Upper lobe of left lung (tissue), 4 donors: ENCODE measurements around the gene ACTR1A.

Experiments
- EP300 ChIP-seq, 4 donors: sonication (generic); formaldehyde crosslinking; IDR thresholded peaks; one replicate each; pipeline ENCODE4 v1.5.1; 2017; ENCODE audit warnings: antibody characterized with exemption in 4 of 4, control low read depth in 2 of 4
- POLR2A ChIP-seq, 4 donors: fragments of 450-650 bp; IDR thresholded peaks; one replicate each; pipeline ENCODE4 v1.5.1; 2016 to 2017; ENCODE audit warnings: antibody characterized with exemption in 4 of 4, mild to moderate bottlenecking in 2 of 4
- TF ChIP-seq, protein P1 (sequence below), 6 experiments: fragments of 450-650 bp in 4 of 6; fragments of 200-600 bp in 2 of 6; sonication (generic) in 2 of 6; IDR thresholded peaks; one replicate each; pipeline ENCODE4 v1.5.1; 2016 to 2019; ENCODE audit warnings: antibody characterized with exemption in 6 of 6

- TF ChIP-seq EP300 (IDR thresholded peaks at IDR 0.05) (no peak), POLR2A (IDR thresholded peaks at IDR 0.05) (no peak)
- TF ChIP-seq, protein P1, sequence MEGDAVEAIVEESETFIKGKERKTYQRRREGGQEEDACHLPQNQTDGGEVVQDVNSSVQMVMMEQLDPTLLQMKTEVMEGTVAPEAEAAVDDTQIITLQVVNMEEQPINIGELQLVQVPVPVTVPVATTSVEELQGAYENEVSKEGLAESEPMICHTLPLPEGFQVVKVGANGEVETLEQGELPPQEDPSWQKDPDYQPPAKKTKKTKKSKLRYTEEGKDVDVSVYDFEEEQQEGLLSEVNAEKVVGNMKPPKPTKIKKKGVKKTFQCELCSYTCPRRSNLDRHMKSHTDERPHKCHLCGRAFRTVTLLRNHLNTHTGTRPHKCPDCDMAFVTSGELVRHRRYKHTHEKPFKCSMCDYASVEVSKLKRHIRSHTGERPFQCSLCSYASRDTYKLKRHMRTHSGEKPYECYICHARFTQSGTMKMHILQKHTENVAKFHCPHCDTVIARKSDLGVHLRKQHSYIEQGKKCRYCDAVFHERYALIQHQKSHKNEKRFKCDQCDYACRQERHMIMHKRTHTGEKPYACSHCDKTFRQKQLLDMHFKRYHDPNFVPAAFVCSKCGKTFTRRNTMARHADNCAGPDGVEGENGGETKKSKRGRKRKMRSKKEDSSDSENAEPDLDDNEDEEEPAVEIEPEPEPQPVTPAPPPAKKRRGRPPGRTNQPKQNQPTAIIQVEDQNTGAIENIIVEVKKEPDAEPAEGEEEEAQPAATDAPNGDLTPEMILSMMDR (IDR thresholded peaks at IDR 0.05), result no peak
These were observed 68.9 kb downstream of the ACTR1A start for GRCh38 chr10:102433619-102434046.
